HepG2 (cell line): ENCODE results near the gene NBPF3. TPM values are rescaled to one million over a fixed set of nuclear protein-coding genes. Genes with fewer than 3 reads are reported as not detected.

Experiments used
- ATAC-seq: fragments of 200-7000 bp; cut with Tn5 transposase; 3 replicates; pipeline ENCODE4 v1.9.1; 2020; ENCODE audit warnings: mild to moderate bottlenecking, moderate library complexity
- BruUV-seq: library from RNA; stranded (reverse); fragments of 400-500 nt; replicated peaks from 2 replicates; lab custom pipeline; 2021; lab: Mats Ljungman, UMichigan
- CTCF ChIA-PET: fragments of 300-600 bp; formaldehyde crosslinking; extraction: SDS; loops from one replicate; lab custom pipeline; 2021; ENCODE audit warnings: low total read pairs, inconsistent platforms, low intra/inter-chr PET ratio; lab: Yijun Ruan, JAX
- POLR2A ChIA-PET: fragments of 350-600 bp; sonication (Branson Sonifier 250); formaldehyde crosslinking; loops from one replicate; lab custom pipeline; 2020; ENCODE audit warnings: antibody characterized with exemption, inconsistent platforms; lab: Yijun Ruan, JAX
- DNase-seq: peaks from one replicate; pipeline ENCODE4 v3.0.0-alpha.2; 2015; ENCODE audit warnings: low spot score
- FAIRE-seq: peaks from 3 replicates; lab custom pipeline; 2011; peaks lifted over from hg19 to GRCh38; lab: Jason Lieb, UNC
- H2AFZ ChIP-seq: one replicate; pipeline ENCODE4 v1.6.1; 2011; ENCODE audit warnings: low read length, inconsistent platforms
- H3K27ac ChIP-seq: fragments of 300-600 bp; 3 replicates; pipeline ENCODE4 v1.8.0; 2011; ENCODE audit warnings: mixed run types, mild to moderate bottlenecking, mixed read lengths, low read length, inconsistent platforms; ENCODE audit not compliant: insufficient read depth; ENCODE audit errors: extremely low read length
- H3K27me3 ChIP-seq, 2 experiments: fragments of 200-600 bp in 1 of 2; 2 replicates in 1 of 2; 3 replicates in 1 of 2; pipeline versions ENCODE4 v1.6.0 to v1.8.0; 2011; ENCODE audit warnings: low read length in 2 of 2, mild to moderate bottlenecking in 2 of 2, moderate library complexity in 2 of 2, inconsistent platforms in 1 of 2; ENCODE audit not compliant: insufficient read depth in 2 of 2, control insufficient read depth in 1 of 2
- H3K36me3 ChIP-seq, 2 experiments: fragments of 200-600 bp in 1 of 2; replicated peaks in 1 of 2; 2 replicates in 1 of 2; 3 replicates in 1 of 2; pipeline versions ENCODE4 v1.5.1 to v1.8.0; 2011; ENCODE audit warnings: low read length in 2 of 2, inconsistent platforms in 1 of 2; ENCODE audit not compliant: insufficient read depth in 2 of 2, control insufficient read depth in 1 of 2
- H3K4me1 ChIP-seq: 2 replicates; pipeline ENCODE4 v1.5.1; 2012; ENCODE audit warnings: low read length, inconsistent platforms; ENCODE audit not compliant: insufficient read depth
- H3K4me2 ChIP-seq: 2 replicates; pipeline ENCODE4 v1.6.0; 2011; ENCODE audit warnings: low read depth, low read length, inconsistent platforms
- H3K4me3 ChIP-seq, 3 experiments: fragments of 200-600 bp in 1 of 3; sonication (generic), shearing (Covaris generic) in 1 of 3; replicated peaks in 1 of 3; 2 replicates each; pipeline ENCODE4 v1.5.1; 2011 to 2016; ENCODE audit warnings: low read length in 3 of 3, inconsistent platforms in 2 of 3, low read depth in 2 of 3, mild to moderate bottlenecking in 2 of 3, control low read depth in 1 of 3, mixed read lengths in 1 of 3; ENCODE audit not compliant: insufficient read depth in 1 of 3
- H3K79me2 ChIP-seq: one replicate; pipeline ENCODE4 v1.6.1; 2011; ENCODE audit warnings: low read length, inconsistent platforms; ENCODE audit not compliant: insufficient read depth
- H3K9ac ChIP-seq: 2 replicates; pipeline ENCODE4 v1.6.0; 2011; ENCODE audit warnings: mild to moderate bottlenecking, low read depth, low read length, inconsistent platforms; ENCODE audit not compliant: insufficient read depth
- H3K9me3 ChIP-seq: 2 replicates; pipeline ENCODE4 v1.5.1; 2012; ENCODE audit warnings: mild to moderate bottlenecking, low read length
- H4K20me1 ChIP-seq: 2 replicates; pipeline ENCODE4 v1.6.0; 2011; ENCODE audit warnings: inconsistent platforms, mild to moderate bottlenecking, low read length, moderate library complexity; ENCODE audit not compliant: insufficient read depth
- ETS1 ChIP-seq: sonication (generic); formaldehyde crosslinking; IDR thresholded peaks from 2 replicates; pipeline ENCODE4 v1.4.0; 2020; ENCODE audit warnings: missing genetic modification reagents
- PAWR ChIP-seq: sonication (generic); formaldehyde crosslinking; IDR thresholded peaks from 2 replicates; pipeline ENCODE4 v1.4.0; 2020; ENCODE audit warnings: missing genetic modification reagents, mild to moderate bottlenecking, borderline replicate concordance
- REL ChIP-seq: sonication (generic); formaldehyde crosslinking; conservative IDR thresholded peaks from 2 replicates; pipeline ENCODE4 v1.8.0; 2022; ENCODE audit warnings: mild to moderate bottlenecking, missing genetic modification reagents, moderate library complexity
- ZNF496 ChIP-seq: sonication (generic); formaldehyde crosslinking; IDR thresholded peaks from 2 replicates; pipeline ENCODE4 v1.8.1; 2023; ENCODE audit warnings: mild to moderate bottlenecking, moderate library complexity, missing genetic modification reagents; ENCODE audit not compliant: insufficient replicate concordance
- ZNF597 ChIP-seq: sonication (generic); formaldehyde crosslinking; IDR thresholded peaks from 2 replicates; pipeline ENCODE4 v1.5.0; 2020; ENCODE audit warnings: missing genetic modification reagents
- ZNF780A ChIP-seq: sonication (generic); formaldehyde crosslinking; IDR thresholded peaks from 2 replicates; pipeline ENCODE4 v1.8.0; 2022; ENCODE audit warnings: mild to moderate bottlenecking, missing genetic modification reagents, moderate library complexity
- WGBS: methylation state at CpG from one replicate; pipeline ENCODE4 v1.1.6; 2017; ENCODE audit warnings: low lambda C conversion rate; 5-methylcytosine and 5-hydroxymethylcytosine counted together
- in situ Hi-C: cut with HindIII; loops from 2 replicates; pipeline ENCODE4 v1.10.0; 2017; ENCODE audit warnings: low pct_unique_long_range_greater_than_20kb; ENCODE audit not compliant: extremely low pct_ligation_motif_present
- intact Hi-C: fragments of 100-400 bp; cut with micrococcal nuclease; formaldehyde crosslinking; loops from one replicate; pipeline ENCODE4 v1.10.0; 2022; ENCODE audit not compliant: unreplicated experiment
- polyA plus RNA-seq, 8 experiments: library from polyadenylated mRNA; depleted of rRNA in 3 of 8; stranded (reverse) in 7 of 8; unstranded in 1 of 8; fragments of >200 nt; fragmentation: Illumina TruSeq in 4 of 8; extraction: Trizol in 4 of 8; gene quantifications; 2 replicates each; pipeline versions ENCODE4 v1.2.1 to v1.2.3, GENCODE V29; 2011 to 2016; ENCODE audit warnings: low read depth in 4 of 8, missing spikeins in 1 of 8, mixed read lengths in 1 of 8; ENCODE audit not compliant: insufficient read depth in 1 of 8
- total RNA-seq, 5 experiments: library from RNA; depleted of rRNA; stranded (reverse); fragments of >200 nt; fragmentation: Illumina TruSeq; extraction: Trizol; gene quantifications; 2 replicates each; pipeline ENCODE4 v1.2.3, GENCODE V29; 2016; ENCODE audit warnings: low read depth in 1 of 5

Gene NBPF3
- total and polyA plus RNA-seq, 2 of the 13 experiments (the other 11 are each of a cell fraction or from before 2014, with no cell fraction given), result 3.5 to 4.9 TPM

GRCh38 chr1:21391497-21391896 is 48.4 kb upstream of the NBPF3 start:
- POLR2A ChIA-PET, result no interaction called here
- Histone ChIP-seq H3K27me3 (peaks cover 0 to 12% of the 10 kb centered on the region in 2 experiments; a peak in 1 of 5 replicates), H3K4me3 (no peak overlapping the region), H2AFZ (no peak overlapping the region), H4K20me1 (no peaks in the 10 kb centered on the region), H3K9ac (no peak overlapping the region), H3K79me2 (no peaks in the 10 kb centered on the region), H3K4me1 (peaks cover 8% of the 10 kb centered on the region; the same call in 1 of the 2 replicates), H3K9me3 (no peaks in the 10 kb centered on the region), H3K27ac (no peak overlapping the region), H3K36me3 (no peaks in the 10 kb centered on the region), H3K4me2 (no peak overlapping the region)
- in situ Hi-C loops (no loop called here), intact Hi-C loops (no loop called here)
- DNase-seq, result no peak
- ATAC-seq, result no peak
- 58% methylated on average over 4 of the region's 4 CpGs for WGBS
- no peak for FAIRE-seq
- CTCF ChIA-PET, result no interaction called here
- TF ChIP-seq ZNF597 (no peak), REL (no peak), PAWR (no peak), ETS1 (CRISPR knock-in tag) (no peak), ZNF496 (no peak), ZNF780A (CRISPR knock-in tag) (no peak)
- no TSS peak for BruUV-seq
